Fibroblast of skin of back (primary cell): ENCODE measurements around the gene ACTG1.

Source experiments
- DNase-seq: peaks from one replicate; pipeline ENCODE4 v3.0.0-alpha.2; 2013

The ACTG1 gene

GRCh38 chr17:81545160-81545949 lies 32.8 kb upstream of the ACTG1 start:
- no peak for DNase-seq

DNA sequence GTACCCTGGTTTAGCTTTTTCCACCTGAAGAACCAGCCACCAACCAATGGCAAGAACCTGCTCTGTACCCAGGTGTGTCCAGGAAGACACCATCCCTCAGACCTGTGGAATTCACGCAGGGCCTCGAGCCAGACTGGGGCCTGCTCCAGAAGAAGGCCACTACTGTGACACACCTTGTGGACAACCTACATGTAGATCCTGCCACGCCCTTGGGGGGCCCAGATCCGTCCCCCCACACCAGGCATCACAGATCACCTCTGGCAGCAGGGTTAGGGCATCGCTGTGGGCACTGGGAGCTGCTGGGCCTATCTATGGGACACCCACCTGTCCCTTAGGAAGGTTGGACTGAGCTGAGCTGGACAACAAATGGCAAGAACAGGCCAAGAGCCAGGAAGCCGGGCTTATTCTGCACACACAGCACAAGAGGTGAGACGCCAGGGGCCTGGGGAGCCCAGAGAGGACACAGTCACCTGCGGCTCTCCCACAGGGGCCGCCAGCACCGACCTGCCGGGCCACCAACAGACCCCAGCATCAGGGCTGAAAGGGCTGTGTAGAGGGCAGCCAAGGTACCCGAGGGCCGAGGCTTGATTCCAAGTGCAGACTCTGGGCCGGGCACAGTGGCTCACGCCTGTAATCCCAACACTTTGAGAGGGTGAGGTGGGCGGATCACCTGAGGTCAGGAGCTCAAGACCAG lies 31.8 kb upstream of the ACTG1 start:
- no peak for DNase-seq

GRCh38 chr17:81543756-81544155 lies 31.2 kb upstream of the ACTG1 start:
- no peak for DNase-seq

DNA sequence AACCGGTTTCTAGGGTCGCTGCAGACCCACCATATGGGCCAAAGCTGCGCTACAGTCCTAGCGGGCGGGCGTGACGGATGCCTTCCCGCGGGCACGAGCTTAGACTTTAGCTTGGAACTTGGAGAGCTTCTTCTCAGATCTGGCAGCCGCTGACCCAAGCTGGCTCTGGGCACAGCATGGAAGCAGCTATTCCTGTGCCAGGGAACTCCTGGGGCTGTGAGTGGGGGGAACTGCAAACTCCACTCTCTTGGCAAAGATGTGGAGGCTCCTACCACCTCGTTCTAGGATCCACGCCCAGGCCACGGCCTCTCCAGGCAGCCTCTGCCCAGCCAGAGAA lies 30.7 kb upstream of the ACTG1 start:
- DNase-seq: no peak

DNA sequence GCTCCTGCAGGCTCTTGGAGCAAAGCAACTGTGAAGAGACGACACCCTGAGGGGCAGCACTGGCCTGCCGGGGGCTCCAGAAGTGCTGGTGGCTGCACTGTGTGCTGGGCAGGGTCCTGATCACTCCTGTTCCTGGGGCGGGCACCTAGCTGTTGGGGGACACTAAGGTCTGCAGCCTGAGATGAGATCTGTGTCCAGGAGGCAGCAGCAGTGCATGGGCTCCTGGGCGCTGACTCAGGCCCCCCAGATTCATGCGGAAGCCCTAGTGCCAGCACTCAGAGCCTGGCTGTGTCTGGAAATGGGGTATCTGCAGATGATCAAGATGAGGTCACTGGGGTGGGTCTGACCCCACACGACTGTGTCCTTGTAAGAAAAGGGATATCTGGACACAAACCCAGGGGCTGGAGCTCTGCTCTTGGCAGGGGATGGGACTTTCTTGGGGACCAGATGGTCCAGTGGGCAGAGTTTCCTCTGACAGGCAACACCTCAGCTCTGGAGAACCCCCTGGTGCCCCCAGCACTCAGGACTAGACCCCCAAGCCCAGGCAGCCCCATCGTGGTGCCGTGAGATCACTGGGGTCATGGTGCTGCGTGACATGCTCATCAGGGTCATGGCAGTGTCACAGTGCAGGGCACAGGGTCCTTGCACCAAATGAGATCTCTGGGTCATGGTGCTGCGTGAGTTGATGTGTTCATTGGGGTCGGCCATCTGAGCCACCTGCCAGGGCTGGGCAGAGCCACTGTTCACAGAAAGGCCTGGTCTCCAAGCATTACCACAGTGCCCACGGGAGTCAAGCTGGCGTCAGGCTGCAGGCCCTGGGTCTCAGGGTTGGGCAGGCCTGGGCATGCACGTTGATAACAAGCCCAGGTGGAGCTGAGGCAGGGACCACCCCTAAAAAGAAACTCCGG lies 30.1 kb upstream of the ACTG1 start:
- no peak for DNase-seq

- DNase-seq: no peak
These were observed 28.5 kb upstream of the ACTG1 start for GRCh38 chr17:81541123-81541522.

DNA sequence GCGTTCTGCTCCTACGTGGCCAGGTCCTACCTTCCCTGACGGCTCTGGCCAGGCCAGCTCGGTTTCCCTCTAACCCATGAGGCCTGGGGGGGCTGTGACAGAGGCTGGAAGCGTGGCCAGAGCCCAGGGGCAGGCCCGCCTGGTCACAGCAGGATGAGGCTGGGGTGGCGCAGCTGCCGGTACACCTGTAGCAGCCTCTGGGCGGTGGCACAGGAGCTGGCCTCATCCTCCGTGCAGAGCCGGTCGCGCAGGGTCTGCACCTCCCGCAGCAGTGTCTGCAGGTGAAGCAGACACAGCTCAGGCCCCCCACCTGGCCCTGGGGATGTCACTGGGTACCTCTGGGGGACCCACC lies 28.1 kb upstream of the ACTG1 start:
- no peak for DNase-seq

DNA sequence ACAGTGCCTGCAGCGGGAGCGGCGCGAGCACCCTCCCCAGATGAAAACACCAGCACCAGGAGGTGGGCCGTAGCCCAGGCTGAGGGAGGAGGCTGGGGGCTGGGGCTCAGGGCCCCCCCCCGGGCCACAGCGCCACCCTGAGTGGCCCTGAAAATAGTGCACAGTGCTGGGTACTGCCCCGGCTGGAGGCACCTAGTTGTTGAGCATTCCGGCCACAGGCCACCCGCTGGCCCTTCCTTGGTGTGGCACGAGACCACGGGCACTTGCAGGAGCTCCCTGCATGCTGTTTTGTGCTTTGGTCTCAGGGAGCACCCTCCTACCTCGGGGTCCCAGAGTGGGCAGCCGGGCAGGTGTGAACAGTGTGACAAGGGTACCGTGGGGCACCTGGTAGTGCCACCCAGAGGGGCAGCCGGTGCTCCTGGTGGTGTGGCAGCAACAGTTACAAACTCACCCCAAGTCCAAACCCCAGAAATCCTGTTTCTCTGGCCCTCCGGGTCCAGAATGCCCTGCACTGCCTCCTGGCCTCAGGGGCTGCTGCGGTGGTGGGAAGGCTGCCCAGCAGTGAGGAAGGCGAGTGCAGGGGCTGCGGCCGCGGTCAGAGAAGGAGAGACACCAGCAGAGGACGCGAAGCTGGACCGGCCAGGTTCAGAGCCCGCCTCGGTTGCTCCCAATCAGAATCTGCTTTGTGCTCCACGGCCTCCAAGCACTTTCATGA lies 27.5 kb upstream of the ACTG1 start:
- no peak for DNase-seq

- no peak for DNase-seq
These were observed 26.9 kb upstream of the ACTG1 start for GRCh38 chr17:81539571-81539900.

DNA sequence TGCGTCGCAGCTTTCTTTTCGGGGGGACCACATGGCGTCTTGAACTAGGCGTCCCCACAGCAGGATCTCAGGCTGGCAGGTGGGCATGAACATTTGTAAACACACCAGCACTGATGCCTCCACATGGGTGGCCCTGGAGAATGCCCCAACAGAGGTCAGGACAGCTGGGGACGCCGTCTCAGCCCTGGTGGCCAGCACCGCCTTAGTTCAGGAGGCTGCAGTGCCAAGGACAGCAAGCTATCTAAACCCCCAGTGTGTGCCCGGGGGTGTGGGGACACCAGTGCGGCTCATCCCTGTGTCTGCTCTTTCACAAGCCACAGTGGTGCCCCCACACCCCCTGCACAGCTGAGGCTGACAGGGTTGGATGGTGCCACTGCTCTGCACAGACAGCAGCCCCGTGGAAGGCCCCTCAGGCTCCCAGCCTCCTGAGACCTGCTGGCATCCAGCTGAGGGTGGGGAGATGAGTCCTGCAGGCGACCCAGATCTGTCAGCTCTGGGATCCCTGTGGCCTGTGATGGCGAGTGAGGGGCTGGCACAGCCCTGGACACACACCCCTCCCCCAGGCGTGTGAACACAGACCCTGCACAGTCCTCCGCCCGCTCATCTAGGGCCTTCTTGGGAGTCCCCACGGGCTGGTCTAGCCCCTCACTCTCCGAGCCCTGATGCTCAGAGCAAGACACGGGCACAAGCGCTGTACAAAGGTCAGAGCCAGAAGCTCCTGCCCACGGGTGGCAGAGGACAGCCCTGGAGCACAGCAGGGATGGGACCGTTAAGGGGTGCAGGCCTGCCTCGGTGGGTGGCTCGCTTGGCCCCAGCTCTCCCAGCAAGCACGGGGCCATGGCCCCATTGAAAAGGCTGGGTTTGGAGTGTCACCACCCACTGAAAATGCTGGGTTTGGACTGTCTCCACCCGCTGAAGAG lies 26.3 kb upstream of the ACTG1 start:
- no peak for DNase-seq

DNA sequence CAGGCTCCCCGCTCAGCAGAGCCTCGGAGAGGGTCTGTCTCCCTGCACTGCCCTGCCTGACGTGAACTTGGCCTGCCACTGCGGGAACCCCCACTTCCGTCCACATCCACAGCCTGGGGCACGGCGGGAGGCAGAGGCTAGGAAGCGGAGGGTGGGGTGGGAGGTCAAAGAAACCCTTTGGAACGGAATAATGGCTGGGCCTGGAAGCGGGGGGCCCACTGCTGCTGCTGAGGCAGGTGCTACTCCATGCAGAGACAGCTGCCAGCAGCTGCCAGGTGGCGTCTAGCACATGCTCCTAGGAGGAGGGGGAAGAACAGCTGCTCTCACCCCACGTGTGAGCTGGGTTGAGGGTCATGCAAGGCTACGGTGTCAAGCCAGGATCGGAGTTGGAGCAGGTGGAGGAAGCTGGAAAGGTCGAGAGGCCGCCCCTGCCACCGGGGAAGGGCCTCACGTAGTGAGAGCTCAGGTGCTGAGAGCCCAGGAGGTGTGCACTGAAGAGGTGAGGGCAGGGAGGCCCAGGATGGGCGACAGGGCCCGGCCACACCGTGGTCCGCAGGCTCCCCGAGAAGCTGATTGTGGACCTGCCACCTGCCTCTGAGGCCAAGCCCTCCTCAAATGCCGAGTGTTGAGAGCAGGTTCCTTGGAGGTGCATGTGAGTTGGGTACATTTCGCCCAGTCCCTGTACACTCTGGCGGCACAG lies 25.4 kb upstream of the ACTG1 start:
- no peak for DNase-seq

DNA sequence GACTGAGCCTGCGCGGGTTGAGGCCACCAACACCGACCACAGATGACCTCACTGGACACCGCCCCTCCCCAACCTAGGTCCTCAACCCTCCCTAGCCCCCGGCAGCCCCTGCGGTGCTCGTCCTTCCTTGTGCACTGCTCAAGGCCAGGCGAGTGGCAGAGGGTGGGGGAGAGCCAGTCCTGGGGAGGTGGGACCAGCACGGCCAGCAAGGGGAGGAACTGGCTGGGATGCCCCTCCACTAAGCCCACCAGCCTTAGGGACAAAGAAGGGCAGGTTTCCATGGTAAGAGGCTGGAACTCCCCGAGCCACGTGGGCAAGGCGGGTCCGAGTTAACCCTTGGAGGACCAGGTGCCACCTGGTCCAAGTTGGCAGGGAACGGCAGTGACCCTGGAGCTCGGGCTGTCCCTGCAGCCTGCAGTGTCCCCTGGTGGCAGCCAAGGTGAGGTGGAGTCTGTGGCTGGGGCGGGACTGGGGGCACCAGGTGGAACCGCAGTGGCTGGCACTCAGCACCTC lies 24.8 kb upstream of the ACTG1 start:
- DNase-seq: no peak

GRCh38 chr17:81536299-81537290 lies 24.0 kb upstream of the ACTG1 start:
- no peak for DNase-seq

GRCh38 chr17:81535480-81536298 lies 23.1 kb upstream of the ACTG1 start:
- no peak for DNase-seq

DNA sequence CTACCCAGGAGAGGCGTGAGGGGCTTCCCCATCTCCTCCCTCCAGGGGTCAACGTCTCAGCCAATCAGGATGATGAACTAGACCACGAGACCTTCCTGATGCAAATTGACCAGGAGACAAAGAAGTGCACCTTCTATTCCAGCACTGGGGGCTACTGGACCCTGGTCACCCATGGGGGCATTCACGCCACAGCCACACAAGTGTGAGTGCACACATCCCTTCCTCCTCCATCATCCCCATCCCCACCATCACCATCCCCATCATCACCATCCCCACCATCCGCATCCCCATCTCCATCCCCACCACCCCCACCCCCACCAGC lies 22.4 kb upstream of the ACTG1 start:
- DNase-seq: no peak

- peak; percentile 42 for DNase-seq
These were observed 21.8 kb upstream of the ACTG1 start for GRCh38 chr17:81534157-81535006.

DNA sequence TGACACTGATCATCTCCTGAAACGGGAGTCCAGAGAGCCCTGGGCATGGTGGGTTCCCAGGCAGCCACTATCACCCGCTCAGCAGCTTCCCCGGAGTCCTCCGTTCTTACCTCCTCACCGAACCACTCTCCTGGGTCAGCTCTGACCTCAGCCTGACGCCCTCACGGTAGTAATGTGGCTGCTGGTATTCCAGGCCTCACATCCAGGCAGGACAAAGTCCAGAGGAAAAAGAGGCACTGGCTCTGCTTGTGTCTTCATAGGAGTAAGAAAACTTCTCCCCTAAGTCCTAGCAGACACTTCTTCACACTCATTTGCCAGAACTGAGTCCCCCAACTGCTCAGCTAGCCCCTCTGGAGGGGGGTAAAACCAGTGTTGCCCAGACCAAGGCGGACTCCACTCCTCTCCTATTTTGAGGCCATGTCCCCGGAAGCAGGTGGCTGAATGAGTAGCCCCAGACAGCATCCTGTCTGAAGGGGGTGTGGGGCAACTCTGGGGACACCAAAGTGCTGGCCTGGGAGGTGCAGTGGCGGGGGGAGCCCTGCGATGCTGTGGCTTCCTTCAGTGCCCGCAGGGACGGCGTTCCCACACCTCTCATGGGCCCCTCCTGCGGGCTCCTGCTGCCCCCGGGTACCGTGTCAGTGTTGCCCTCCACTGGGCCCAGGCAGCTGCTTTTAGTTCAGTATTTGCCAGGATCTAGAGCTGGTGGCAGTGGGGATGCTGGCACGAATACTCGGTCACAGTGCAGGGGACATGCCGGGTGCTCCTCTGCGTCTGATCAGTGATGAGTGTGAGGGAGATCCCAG lies 20.9 kb upstream of the ACTG1 start:
- no peak for DNase-seq
